Rectal smooth muscle tissue (tissue), 1 donor: ENCODE measurements around the gene SND1.

Experiments used
- H3K27ac ChIP-seq: one replicate; pipeline ENCODE4 v1.7.0; 2013; ENCODE audit warnings: low read depth, low read length, inconsistent platforms
- H3K27me3 ChIP-seq: one replicate; pipeline ENCODE4 v1.7.0; 2013; ENCODE audit warnings: low read length; ENCODE audit not compliant: control insufficient read depth, insufficient read depth
- H3K36me3 ChIP-seq: one replicate; pipeline ENCODE4 v1.7.0; 2013; ENCODE audit warnings: low read length; ENCODE audit not compliant: control insufficient read depth, insufficient read depth
- H3K4me1 ChIP-seq: one replicate; pipeline ENCODE4 v1.7.0; 2013; ENCODE audit warnings: low read length; ENCODE audit not compliant: control insufficient read depth, insufficient read depth
- H3K4me3 ChIP-seq: one replicate; pipeline ENCODE4 v1.7.0; 2013; ENCODE audit warnings: low read length
- H3K9ac ChIP-seq: one replicate; pipeline ENCODE4 v1.7.0; 2013; ENCODE audit warnings: low read length

The SND1 gene

GRCh38 chr7:127981965-127982364, 330.0 kb downstream of the SND1 start:
- H3K4me3 ChIP-seq: no peak overlapping the region
- no peak overlapping the region for H3K9ac ChIP-seq
- H3K4me1 ChIP-seq: peaks cover 6% of the 10 kb centered on the region
- no peak overlapping the region for H3K27ac ChIP-seq
- H3K36me3 ChIP-seq: no peaks in the 10 kb centered on the region
- no peaks in the 10 kb centered on the region for H3K27me3 ChIP-seq

GRCh38 chr7:127983804-127984332, 331.9 kb downstream of the SND1 start:
- H3K27me3 ChIP-seq: no peaks in the 10 kb centered on the region
- H3K27ac ChIP-seq: no peak overlapping the region
- peaks cover 7% of the 10 kb centered on the region for H3K4me1 ChIP-seq
- no peak overlapping the region for H3K9ac ChIP-seq
- no peak overlapping the region for H3K4me3 ChIP-seq
- H3K36me3 ChIP-seq: no peaks in the 10 kb centered on the region

- Histone ChIP-seq H3K4me3 (no peak overlapping the region), H3K27ac (no peak overlapping the region), H3K27me3 (no peaks in the 10 kb centered on the region), H3K9ac (no peak overlapping the region), H3K36me3 (peaks cover 8% of the 10 kb centered on the region), H3K4me1 (peaks cover 7% of the 10 kb centered on the region)
Observed at GRCh38 chr7:127986581-127987521, 334.9 kb downstream of the SND1 start.

- peaks cover 3% of the 10 kb centered on the region for H3K4me1 ChIP-seq
- peaks cover 9% of the 10 kb centered on the region for H3K36me3 ChIP-seq
- no peak overlapping the region for H3K27ac ChIP-seq
- H3K4me3 ChIP-seq: no peak overlapping the region
- no peaks in the 10 kb centered on the region for H3K27me3 ChIP-seq
- H3K9ac ChIP-seq: no peak overlapping the region
Observed at GRCh38 chr7:127988751-127989150, 336.8 kb downstream of the SND1 start.

GRCh38 chr7:127993317-127993716, 341.3 kb downstream of the SND1 start:
- Histone ChIP-seq H3K27me3 (no peaks in the 10 kb centered on the region), H3K4me1 (peaks cover 11% of the 10 kb centered on the region), H3K36me3 (peaks cover 11% of the 10 kb centered on the region), H3K27ac (no peak overlapping the region), H3K9ac (no peak overlapping the region), H3K4me3 (no peak overlapping the region)

- Histone ChIP-seq H3K27ac (no peak overlapping the region), H3K27me3 (no peaks in the 10 kb centered on the region), H3K4me1 (peaks cover 11% of the 10 kb centered on the region), H3K9ac (no peak overlapping the region), H3K4me3 (no peak overlapping the region), H3K36me3 (peaks cover 11% of the 10 kb centered on the region)
Observed at GRCh38 chr7:127993987-127994386, 342.0 kb downstream of the SND1 start.

- Histone ChIP-seq H3K36me3 (peaks cover 11% of the 10 kb centered on the region), H3K27ac (peak overlapping the region; percentile 65), H3K4me1 (peaks cover 11% of the 10 kb centered on the region), H3K4me3 (no peak overlapping the region), H3K9ac (no peak overlapping the region), H3K27me3 (no peaks in the 10 kb centered on the region)
Observed at GRCh38 chr7:127995156-127995880, 343.3 kb downstream of the SND1 start.

- H3K4me3 ChIP-seq: no peak overlapping the region
- H3K27ac ChIP-seq: peak overlapping the region; percentile 65
- no peaks in the 10 kb centered on the region for H3K27me3 ChIP-seq
- peaks cover 11% of the 10 kb centered on the region for H3K4me1 ChIP-seq
- peaks cover 11% of the 10 kb centered on the region for H3K36me3 ChIP-seq
- H3K9ac ChIP-seq: no peak overlapping the region
Observed at GRCh38 chr7:127995881-127996215, 343.9 kb downstream of the SND1 start.

GRCh38 chr7:127996253-127997071, 344.5 kb downstream of the SND1 start:
- Histone ChIP-seq H3K9ac (no peak overlapping the region), H3K27ac (peak overlapping the region; percentile 18)

GRCh38 chr7:127997226-127997922, 345.4 kb downstream of the SND1 start:
- Histone ChIP-seq H3K36me3 (peaks cover 2% of the 10 kb centered on the region), H3K4me3 (no peak overlapping the region), H3K9ac (no peak overlapping the region), H3K4me1 (peaks cover 11% of the 10 kb centered on the region), H3K27ac (no peak overlapping the region), H3K27me3 (no peaks in the 10 kb centered on the region)

More at GRCh38 chr7:127996253-127997071, 344.5 kb downstream of the SND1 start:
- peaks cover 11% of the 10 kb centered on the region for H3K4me1 ChIP-seq
- H3K4me3 ChIP-seq: no peak overlapping the region
- H3K27me3 ChIP-seq: no peaks in the 10 kb centered on the region
- H3K36me3 ChIP-seq: peaks cover 7% of the 10 kb centered on the region

GRCh38 chr7:127998671-127999070, 346.7 kb downstream of the SND1 start:
- no peak overlapping the region for H3K27ac ChIP-seq
- peaks cover 2% of the 10 kb centered on the region for H3K36me3 ChIP-seq

More at GRCh38 chr7:127998671-127999070, 346.7 kb downstream of the SND1 start:
- Histone ChIP-seq H3K27me3 (no peaks in the 10 kb centered on the region), H3K4me1 (peaks cover 11% of the 10 kb centered on the region), H3K4me3 (no peak overlapping the region), H3K9ac (no peak overlapping the region)
